Measurements from ENCODE around the gene ZNF536. TPM values are rescaled to one million over a fixed set of nuclear protein-coding genes. Genes with fewer than 3 reads are reported as not detected.

Gene ZNF536
- total and polyA plus RNA-seq, 9 of the 15 experiments (the other 6 are each of a cell fraction or from before 2014, with no cell fraction given) = not detected

GRCh38 chr19:30401956-30402355 is 29.8 kb downstream of the ZNF536 start (continued):
- TF ChIP-seq PBX2 (CRISPR knock-in tag; IDR thresholded peaks at IDR 0.05; ENCODE audit: low read depth) = no peak
- TF ChIP-seq PBX2 (tag; conservative IDR thresholded peaks at IDR 0.05; ENCODE audit: low read depth) = no peak
- TF ChIP-seq DLX4 (CRISPR knock-in tag; IDR thresholded peaks at IDR 0.05) = no peak
- no peak for TF ChIP-seq SIN3A (IDR thresholded peaks at IDR 0.05; ENCODE audit: borderline replicate concordance in 2 of 2, control insufficient read depth in 1 of 2, low read depth in 2 of 2, low read length in 2 of 2)
- TF ChIP-seq FIP1L1 (IDR thresholded peaks at IDR 0.05; ENCODE audit: low read depth, low read length, poor library complexity, severe bottlenecking) = no peak
- TF ChIP-seq ZNF311 (CRISPR knock-in tag; IDR thresholded peaks at IDR 0.05) = no peak
- TF ChIP-seq CHD2 (IDR thresholded peaks at IDR 0.05; ENCODE audit: low read depth, low read length) = no peak
- TF ChIP-seq VEZF1 (CRISPR knock-in tag; IDR thresholded peaks at IDR 0.05) = no peak
